ENCODE results near the gene PMPCA.
"Not testable (repeated sequence)": the region's sequence is repeated elsewhere in the genome, so short reads cannot be mapped to it uniquely, and the experiment has no call there.

DNA sequence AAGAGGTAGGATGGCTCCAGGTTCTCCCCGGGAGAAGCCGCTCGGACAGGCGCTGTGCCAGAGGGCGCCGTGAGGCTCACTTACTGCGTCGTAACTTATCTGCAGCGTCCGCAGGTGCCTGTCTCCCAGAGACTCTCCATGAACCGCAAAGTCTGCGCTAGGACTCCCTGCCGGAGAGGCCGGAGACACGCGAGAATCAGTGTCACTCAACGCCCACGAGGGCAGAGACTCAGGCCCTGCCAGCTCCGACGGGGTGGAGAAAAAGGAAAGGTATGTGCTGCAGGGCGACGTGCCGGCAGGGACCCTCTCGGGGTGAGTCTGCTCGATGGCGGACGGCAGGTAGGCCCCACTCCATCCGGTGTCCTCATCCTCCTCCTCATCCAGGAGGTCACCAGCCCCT lies 3.4 kb upstream of the PMPCA start:
- TF ChIP-seq, protein P1, sequence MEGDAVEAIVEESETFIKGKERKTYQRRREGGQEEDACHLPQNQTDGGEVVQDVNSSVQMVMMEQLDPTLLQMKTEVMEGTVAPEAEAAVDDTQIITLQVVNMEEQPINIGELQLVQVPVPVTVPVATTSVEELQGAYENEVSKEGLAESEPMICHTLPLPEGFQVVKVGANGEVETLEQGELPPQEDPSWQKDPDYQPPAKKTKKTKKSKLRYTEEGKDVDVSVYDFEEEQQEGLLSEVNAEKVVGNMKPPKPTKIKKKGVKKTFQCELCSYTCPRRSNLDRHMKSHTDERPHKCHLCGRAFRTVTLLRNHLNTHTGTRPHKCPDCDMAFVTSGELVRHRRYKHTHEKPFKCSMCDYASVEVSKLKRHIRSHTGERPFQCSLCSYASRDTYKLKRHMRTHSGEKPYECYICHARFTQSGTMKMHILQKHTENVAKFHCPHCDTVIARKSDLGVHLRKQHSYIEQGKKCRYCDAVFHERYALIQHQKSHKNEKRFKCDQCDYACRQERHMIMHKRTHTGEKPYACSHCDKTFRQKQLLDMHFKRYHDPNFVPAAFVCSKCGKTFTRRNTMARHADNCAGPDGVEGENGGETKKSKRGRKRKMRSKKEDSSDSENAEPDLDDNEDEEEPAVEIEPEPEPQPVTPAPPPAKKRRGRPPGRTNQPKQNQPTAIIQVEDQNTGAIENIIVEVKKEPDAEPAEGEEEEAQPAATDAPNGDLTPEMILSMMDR (conservative IDR thresholded peaks at IDR 0.05; ENCODE audit: low read depth in 2 of 2), result not testable (repeated sequence)
- TF ChIP-seq EZH2 (IDR thresholded peaks at IDR 0.05; ENCODE audit: low read depth, unreplicated experiment); POLR2AphosphoS5 (IDR thresholded peaks at IDR 0.05; ENCODE audit: low read depth): not testable (repeated sequence)
- TF ChIP-seq, protein P2, sequence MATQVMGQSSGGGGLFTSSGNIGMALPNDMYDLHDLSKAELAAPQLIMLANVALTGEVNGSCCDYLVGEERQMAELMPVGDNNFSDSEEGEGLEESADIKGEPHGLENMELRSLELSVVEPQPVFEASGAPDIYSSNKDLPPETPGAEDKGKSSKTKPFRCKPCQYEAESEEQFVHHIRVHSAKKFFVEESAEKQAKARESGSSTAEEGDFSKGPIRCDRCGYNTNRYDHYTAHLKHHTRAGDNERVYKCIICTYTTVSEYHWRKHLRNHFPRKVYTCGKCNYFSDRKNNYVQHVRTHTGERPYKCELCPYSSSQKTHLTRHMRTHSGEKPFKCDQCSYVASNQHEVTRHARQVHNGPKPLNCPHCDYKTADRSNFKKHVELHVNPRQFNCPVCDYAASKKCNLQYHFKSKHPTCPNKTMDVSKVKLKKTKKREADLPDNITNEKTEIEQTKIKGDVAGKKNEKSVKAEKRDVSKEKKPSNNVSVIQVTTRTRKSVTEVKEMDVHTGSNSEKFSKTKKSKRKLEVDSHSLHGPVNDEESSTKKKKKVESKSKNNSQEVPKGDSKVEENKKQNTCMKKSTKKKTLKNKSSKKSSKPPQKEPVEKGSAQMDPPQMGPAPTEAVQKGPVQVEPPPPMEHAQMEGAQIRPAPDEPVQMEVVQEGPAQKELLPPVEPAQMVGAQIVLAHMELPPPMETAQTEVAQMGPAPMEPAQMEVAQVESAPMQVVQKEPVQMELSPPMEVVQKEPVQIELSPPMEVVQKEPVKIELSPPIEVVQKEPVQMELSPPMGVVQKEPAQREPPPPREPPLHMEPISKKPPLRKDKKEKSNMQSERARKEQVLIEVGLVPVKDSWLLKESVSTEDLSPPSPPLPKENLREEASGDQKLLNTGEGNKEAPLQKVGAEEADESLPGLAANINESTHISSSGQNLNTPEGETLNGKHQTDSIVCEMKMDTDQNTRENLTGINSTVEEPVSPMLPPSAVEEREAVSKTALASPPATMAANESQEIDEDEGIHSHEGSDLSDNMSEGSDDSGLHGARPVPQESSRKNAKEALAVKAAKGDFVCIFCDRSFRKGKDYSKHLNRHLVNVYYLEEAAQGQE (IDR thresholded peaks at IDR 0.05; ENCODE audit: unreplicated experiment), result not testable (repeated sequence)

All from GM23338 (cell line).